NK-92 (cell line): ENCODE results near the gene KPNA2.

Source experiments
- DNase-seq: peaks from one replicate; lab custom pipeline; 2025; ENCODE audit not compliant: unreplicated experiment; lab: John Stamatoyannopoulos, UW

The KPNA2 gene

DNA sequence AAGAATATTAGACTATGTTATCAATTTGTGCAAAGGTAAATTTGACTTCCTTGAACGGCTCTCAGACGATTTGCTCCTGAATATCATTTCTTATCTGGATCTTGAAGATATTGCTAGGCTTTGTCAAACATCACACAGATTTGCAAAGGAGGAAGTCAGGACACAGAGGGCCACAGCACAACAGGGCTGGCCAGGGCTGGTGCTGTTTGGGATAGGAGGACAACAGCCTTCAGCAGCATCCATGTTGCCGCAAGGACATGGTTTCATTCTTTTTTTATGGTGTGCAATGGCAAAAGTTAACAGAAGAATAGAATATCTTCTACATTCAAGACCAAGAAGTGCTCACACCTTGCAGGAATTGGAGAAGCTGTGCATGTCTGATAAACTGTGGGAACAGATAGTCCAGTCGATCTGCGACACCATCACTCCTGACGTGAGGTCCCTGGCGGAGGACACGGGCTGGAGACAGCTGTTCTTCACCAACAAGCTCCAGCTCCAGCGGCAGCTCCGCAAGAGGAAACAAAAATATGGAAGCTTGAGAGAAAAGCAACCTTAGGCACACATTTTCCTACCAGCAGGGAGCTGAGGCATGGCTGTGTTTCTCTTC lies 59.8 kb downstream of the KPNA2 start:
- DNase-seq: no peak

DNA sequence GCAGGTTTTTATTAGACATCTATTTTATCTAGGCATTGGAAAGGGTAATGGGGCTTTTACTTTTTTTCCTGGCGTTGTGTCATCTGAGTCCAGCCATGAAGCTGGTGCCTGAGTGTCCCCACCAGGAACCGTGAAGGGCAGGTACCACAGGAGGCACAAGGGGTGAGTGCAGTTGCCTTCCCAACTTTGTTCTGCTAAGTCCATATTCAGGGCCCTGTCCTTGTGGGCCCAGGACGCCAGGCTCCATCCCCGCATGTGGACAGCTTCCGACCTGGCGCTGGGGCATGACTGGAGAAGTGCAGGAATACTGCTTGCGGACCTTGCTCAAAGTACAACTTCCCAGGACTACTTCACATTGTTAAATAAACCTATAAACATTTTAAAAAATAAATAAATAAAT lies 60.6 kb downstream of the KPNA2 start:
- no peak for DNase-seq
